ENCODE measurements around the gene DPP4. TPM values are rescaled to one million over a fixed set of nuclear protein-coding genes. Genes with fewer than 3 reads are reported as not detected.

The DPP4 gene
- total RNA-seq, 1 experiment from 2014 or later = 2.8 TPM

- TF ChIP-seq, protein P1, sequence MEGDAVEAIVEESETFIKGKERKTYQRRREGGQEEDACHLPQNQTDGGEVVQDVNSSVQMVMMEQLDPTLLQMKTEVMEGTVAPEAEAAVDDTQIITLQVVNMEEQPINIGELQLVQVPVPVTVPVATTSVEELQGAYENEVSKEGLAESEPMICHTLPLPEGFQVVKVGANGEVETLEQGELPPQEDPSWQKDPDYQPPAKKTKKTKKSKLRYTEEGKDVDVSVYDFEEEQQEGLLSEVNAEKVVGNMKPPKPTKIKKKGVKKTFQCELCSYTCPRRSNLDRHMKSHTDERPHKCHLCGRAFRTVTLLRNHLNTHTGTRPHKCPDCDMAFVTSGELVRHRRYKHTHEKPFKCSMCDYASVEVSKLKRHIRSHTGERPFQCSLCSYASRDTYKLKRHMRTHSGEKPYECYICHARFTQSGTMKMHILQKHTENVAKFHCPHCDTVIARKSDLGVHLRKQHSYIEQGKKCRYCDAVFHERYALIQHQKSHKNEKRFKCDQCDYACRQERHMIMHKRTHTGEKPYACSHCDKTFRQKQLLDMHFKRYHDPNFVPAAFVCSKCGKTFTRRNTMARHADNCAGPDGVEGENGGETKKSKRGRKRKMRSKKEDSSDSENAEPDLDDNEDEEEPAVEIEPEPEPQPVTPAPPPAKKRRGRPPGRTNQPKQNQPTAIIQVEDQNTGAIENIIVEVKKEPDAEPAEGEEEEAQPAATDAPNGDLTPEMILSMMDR (conservative IDR thresholded peaks at IDR 0.05) = no peak
- peaks cover 31% of the 10 kb centered on the region for H3K27me3 Mint-ChIP-seq (ENCODE audit: low read depth)
- Histone ChIP-seq H3K27me3 (ENCODE audit: insufficient read depth, low read length) (peaks cover 7% of the 10 kb centered on the region; the same call in 1 of the 2 replicates), H3K9me3 (ENCODE audit: control insufficient read depth, low read depth, low read length) (no peaks in the 10 kb centered on the region), H2BK12ac (ENCODE audit: insufficient read length, low read depth, low read length) (no peak overlapping the region), H3K4ac (ENCODE audit: low read depth, low read length) (no peak overlapping the region), H2AFZ (ENCODE audit: low read length) (no peak overlapping the region), H3T11ph (ENCODE audit: low read length) (no peak overlapping the region), H3K14ac (ENCODE audit: insufficient read depth, low read length) (no peak overlapping the region), H2BK15ac (ENCODE audit: low read depth, low read length) (no peak overlapping the region), H3K4me1 (ENCODE audit: insufficient read depth, low read length) (peaks cover 2% of the 10 kb centered on the region), H4K20me1 (ENCODE audit: control insufficient read depth, insufficient read depth, insufficient read length) (no peaks in the 10 kb centered on the region), H3K27ac (ENCODE audit: insufficient read length, low read depth, low read length) (no peak overlapping the region), H2AK5ac (ENCODE audit: insufficient read length, low read length) (no peak overlapping the region), H3K56ac (ENCODE audit: insufficient read length, low read depth, low read length) (no peak overlapping the region), H2BK120ac (ENCODE audit: low read depth, low read length, poor library complexity, severe bottlenecking) (no peak overlapping the region), H4K91ac (ENCODE audit: insufficient read length, low read depth, low read length) (no peak overlapping the region), H2BK20ac (ENCODE audit: low read depth, low read length, poor library complexity, severe bottlenecking) (no peak overlapping the region), H3K9ac (ENCODE audit: extremely low read depth, insufficient read length, low read length) (no peak overlapping the region), H3K4me2 (ENCODE audit: insufficient read depth, insufficient read length, low read length) (no peak overlapping the region), H4K5ac (ENCODE audit: insufficient read length, low read depth, low read length) (no peak overlapping the region), H3K79me2 (ENCODE audit: insufficient read depth, low read length) (no peaks in the 10 kb centered on the region), H3K23ac (ENCODE audit: insufficient read length, low read depth, low read length) (no peak overlapping the region), H3K79me1 (ENCODE audit: insufficient read depth, low read depth, low read length, poor library complexity, severe bottlenecking) (no peaks in the 10 kb centered on the region), H4K8ac (replicated peaks; ENCODE audit: insufficient read length, low read depth, low read length) (no peak overlapping the region), H3K23me2 (ENCODE audit: insufficient read length, low read depth, low read length, poor library complexity, severe bottlenecking) (peaks cover 7% of the 10 kb centered on the region), H3K18ac (ENCODE audit: insufficient read length, low read depth, low read length) (no peak overlapping the region), H2BK5ac (ENCODE audit: insufficient read length, low read length) (no peak overlapping the region)
- H3K27ac Mint-ChIP-seq = no peak overlapping the region
- no CpG with 5 or more reads among the region's 4 CpGs for WGBS (ENCODE audit: extremely low coverage, insufficient read length, low lambda C conversion rate)
- DNase-seq = no peak
- no peaks in the 10 kb centered on the region for H3K36me3 Mint-ChIP-seq (ENCODE audit: insufficient read depth in 1 of 3, low read depth in 3 of 3)
- H3K4me1 Mint-ChIP-seq = peaks cover 26 to 28% of the 10 kb centered on the region in 2 experiments
- no peak overlapping the region for H3K4me3 Mint-ChIP-seq
- H3K9me3 Mint-ChIP-seq = no peaks in the 10 kb centered on the region; a peak in 1 of 5 replicates
These were observed 4.6 kb downstream of the DPP4 start for GRCh38 chr2:162069267-162069903.

Data from H9 (cell line).